OCI-LY1 (cell line): ENCODE data around the gene ABLIM1.

Experiments
- EZH2 ChIP-seq: fragments of 200-600 bp; sonication (generic), shearing (Covaris generic); IDR thresholded peaks from 2 replicates; pipeline ENCODE4 v1.8.0; 2017; ENCODE audit warnings: borderline replicate concordance, mixed run types, mild to moderate bottlenecking, antibody characterized with exemption, low read length, moderate library complexity, mixed read lengths
- TF ChIP-seq, protein P1 (sequence below): fragments of 200-600 bp; sonication (generic), shearing (Covaris generic); IDR thresholded peaks from 2 replicates; pipeline ENCODE4 v1.5.1; 2017; ENCODE audit warnings: mild to moderate bottlenecking, antibody characterized with exemption, low read length, moderate library complexity, mixed read lengths

DNA sequence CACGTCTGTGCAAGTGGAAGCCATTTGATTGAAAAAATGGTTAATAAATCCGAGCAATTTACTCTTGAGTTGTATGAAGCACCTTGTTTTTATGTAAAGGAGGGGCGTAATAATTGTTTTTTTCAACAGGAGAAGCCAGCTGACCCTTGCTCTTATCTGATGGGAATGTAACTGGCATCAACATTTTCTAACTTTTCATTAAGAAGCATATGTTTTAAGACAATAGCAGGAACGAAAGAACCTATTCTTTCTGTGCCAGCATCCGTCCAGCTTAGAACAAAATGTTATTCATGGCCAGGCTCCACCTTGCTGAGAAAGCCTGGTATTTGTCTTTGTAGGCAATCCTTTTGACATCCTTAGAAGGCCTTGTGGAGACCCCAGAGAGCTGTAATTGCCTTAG lies 231.6 kb downstream of the ABLIM1 start:
- TF ChIP-seq, protein P1, sequence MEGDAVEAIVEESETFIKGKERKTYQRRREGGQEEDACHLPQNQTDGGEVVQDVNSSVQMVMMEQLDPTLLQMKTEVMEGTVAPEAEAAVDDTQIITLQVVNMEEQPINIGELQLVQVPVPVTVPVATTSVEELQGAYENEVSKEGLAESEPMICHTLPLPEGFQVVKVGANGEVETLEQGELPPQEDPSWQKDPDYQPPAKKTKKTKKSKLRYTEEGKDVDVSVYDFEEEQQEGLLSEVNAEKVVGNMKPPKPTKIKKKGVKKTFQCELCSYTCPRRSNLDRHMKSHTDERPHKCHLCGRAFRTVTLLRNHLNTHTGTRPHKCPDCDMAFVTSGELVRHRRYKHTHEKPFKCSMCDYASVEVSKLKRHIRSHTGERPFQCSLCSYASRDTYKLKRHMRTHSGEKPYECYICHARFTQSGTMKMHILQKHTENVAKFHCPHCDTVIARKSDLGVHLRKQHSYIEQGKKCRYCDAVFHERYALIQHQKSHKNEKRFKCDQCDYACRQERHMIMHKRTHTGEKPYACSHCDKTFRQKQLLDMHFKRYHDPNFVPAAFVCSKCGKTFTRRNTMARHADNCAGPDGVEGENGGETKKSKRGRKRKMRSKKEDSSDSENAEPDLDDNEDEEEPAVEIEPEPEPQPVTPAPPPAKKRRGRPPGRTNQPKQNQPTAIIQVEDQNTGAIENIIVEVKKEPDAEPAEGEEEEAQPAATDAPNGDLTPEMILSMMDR, result no peak
- TF ChIP-seq EZH2, result no peak
